Glomerular visceral epithelial cell (primary cell): Measurements from ENCODE around the gene FANK1.
"Not testable (repeated sequence)": the region's sequence is repeated elsewhere in the genome, so short reads cannot be mapped to it uniquely, and the experiment has no call there.

Experiments
- DNase-seq: peaks from one replicate; pipeline ENCODE4 v3.0.0-alpha.2; 2016; ENCODE audit errors: extremely low spot score

FANK1 gene

GRCh38 chr10:125928928-125929585, 32.7 kb downstream of the FANK1 start:
- no peak for DNase-seq

DNA sequence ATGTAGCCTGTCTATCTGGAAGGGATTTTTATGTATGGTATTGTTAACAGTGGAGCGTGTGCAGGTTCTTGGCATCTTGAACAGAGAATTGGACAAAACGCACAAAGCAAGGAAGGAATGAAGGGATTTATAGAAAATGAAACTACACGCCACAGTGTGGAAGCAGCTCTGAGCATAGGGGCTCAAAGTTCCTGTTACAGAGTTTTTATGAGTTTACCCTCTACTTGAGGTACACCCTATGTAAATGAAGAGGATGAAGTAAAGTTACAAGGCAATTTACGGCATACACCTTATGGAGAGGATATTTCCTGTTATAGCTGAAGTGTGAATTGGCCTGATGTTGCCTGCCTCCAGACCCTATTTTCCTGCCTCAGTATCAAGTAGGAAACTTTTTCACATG, 33.3 kb downstream of the FANK1 start:
- DNase-seq, result no peak

GRCh38 chr10:125933693-125934092, 37.3 kb downstream of the FANK1 start:
- no peak for DNase-seq

DNA sequence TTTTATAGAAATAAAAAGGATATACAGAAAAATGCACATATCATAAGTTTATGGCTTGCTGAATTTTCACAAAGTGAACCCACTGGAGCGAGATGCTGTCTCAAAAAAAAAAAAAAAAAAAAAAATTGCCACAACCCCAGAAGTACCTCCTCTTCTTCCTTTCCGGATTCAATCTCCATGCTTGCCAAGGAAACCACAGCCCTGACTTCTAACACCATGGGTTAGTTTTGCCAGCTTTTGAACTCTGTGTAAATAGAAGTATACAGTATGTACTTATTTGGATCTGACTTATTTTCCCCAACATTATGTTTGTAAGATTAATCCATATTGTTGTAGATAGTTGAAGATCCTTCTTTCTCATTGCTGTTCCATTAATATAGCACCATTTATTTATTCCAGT, 40.0 kb downstream of the FANK1 start:
- DNase-seq, result no peak

- DNase-seq, result no peak
These were observed 44.2 kb downstream of the FANK1 start for GRCh38 chr10:125940515-125940914.

GRCh38 chr10:125951290-125951689, 54.9 kb downstream of the FANK1 start:
- DNase-seq, result no peak

DNA sequence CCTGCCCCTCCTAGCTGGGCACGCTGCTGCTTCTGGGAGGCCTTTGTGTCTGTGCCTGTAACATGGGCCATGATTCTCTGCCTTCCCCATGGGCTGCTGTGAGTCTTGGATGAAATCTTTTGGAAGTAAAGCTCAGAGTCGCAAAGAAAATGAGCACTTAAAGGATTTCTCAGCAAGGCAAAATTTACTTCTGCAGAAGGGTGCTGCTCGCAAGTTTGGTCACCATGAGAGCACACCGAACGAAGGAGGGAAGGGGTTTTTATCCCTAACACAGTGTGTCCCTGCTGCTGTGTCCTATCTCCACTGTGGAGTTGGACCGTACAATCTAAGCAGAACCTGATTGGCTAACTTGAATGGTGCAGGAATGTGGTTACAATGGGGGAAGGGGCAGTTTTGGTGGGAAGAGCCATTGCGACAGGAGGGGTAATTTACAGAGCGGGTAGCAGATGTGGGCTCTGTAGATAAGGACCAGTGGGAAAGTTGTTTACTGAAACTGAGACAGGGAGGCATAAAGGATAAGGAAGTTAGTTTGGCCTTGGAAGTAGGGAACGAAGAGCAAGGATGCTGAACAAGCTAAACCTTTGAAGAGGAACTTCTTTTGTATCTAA, 57.5 kb downstream of the FANK1 start:
- no peak for DNase-seq

DNA sequence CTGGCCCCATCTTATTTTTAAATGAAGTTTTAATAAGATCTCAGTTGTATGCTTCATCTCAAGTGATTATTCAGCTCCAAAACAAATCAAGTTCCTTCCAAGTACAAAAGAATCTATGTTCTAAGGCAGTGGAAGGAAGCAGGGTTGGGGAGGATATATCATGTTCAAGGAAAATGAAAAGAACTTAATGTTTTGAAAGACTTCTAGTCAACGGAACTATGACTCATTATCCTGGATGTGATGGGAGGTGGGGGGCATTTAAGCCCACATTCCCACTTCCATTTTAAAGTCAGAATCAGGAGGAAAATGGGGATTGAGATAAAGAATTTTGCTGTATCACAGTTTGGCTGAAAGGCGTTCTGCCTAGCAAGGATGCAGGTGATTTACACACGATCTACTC, 59.4 kb downstream of the FANK1 start:
- DNase-seq, result no peak

DNA sequence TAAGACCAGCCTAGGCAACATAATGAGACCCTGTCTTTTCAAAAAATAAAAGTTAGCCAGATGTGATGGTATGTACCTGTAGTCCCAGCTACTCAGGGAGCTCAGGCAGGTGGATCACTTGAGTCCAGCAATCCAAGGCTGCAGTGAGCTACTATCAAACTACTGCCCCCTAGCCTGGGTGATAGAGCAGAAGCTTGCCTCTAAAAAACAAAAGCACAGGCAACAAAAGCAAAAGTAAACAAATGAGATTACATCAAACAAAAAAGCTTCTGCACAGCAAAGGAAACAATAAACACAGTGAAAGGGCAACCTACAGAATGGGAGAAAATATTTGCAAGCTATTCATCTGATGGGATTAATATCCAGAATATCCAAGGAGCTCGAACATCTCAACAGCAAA, 65.4 kb downstream of the FANK1 start:
- no peak for DNase-seq

DNA sequence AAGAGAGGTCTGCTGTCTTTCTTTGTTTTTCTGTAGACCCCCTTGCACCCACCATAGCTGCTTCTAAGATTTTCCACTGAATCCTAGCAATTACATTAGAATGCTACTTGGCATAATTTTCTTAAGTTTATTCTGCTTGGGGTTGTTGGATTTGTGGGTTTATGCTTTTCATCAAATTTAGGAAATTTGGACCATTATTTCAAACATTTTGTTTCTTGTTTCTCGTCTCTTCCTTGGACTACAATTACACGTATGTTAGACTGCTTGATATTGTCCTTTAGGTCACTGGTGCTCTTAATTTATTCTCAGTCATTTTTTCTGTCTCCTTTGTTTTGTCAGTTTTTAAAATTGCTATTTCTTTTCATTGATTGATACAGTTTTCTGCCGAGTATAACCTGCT, 65.8 kb downstream of the FANK1 start:
- DNase-seq, result no peak

- DNase-seq, result no peak
These were observed 68.2 kb downstream of the FANK1 start for GRCh38 chr10:125964558-125964957.

GRCh38 chr10:125967533-125967932, 71.2 kb downstream of the FANK1 start:
- no peak for DNase-seq

DNA sequence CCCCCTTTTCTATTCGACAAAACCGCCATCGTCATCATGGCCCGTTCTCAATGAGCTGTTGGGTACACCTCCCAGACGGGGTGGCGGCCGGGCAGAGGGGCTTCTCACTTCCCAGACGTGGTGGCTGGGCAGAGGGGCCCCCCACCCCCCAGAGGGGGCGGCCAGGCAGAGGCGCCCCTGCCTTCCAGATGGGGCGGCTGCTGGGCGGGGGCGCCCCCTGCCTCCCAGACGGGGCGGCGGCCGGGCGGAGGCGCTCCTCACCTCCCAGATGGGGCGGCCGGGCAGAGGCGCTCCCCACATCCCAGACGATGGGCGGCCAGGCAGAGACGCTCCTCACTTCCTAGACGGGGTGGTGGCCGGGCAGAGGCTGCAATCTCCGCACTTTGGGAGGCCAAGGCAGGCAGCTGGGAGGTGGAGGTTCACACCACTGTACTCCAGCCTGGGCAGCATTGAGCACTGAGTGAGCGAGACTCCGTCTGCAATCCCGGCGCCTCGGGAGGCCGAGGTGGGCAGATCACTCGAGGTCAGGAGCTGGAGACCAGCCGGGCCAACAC, 73.8 kb downstream of the FANK1 start:
- DNase-seq, result not testable (repeated sequence)

- DNase-seq, result no peak
These were observed 80.7 kb downstream of the FANK1 start for GRCh38 chr10:125976960-125977605.

GRCh38 chr10:125979976-125980375, 83.6 kb downstream of the FANK1 start:
- DNase-seq, result no peak

DNA sequence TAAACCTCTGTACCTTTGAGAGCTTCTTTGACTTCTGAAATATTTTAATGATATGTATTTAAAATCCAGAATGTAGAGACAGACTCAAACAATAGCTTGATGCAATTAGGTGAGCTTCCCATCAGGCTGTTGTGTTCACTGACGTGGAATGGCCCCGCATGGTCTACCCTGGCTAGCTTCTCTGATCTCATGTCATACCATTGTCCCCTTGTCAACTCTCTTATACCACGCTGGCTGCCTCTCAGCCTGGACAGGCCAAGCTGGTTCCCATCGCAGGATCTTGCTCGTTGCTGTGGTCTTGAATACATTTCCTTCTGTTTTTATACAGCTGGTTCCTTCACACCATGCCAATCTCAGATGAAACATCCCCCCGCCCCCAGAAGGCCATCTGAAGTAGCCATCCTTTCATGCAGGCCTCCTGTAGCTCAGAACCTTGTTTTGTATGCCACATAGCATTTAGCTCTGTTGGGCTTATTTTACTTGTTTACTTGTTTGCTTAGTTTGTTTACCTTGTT, 84.2 kb downstream of the FANK1 start:
- DNase-seq, result no peak

DNA sequence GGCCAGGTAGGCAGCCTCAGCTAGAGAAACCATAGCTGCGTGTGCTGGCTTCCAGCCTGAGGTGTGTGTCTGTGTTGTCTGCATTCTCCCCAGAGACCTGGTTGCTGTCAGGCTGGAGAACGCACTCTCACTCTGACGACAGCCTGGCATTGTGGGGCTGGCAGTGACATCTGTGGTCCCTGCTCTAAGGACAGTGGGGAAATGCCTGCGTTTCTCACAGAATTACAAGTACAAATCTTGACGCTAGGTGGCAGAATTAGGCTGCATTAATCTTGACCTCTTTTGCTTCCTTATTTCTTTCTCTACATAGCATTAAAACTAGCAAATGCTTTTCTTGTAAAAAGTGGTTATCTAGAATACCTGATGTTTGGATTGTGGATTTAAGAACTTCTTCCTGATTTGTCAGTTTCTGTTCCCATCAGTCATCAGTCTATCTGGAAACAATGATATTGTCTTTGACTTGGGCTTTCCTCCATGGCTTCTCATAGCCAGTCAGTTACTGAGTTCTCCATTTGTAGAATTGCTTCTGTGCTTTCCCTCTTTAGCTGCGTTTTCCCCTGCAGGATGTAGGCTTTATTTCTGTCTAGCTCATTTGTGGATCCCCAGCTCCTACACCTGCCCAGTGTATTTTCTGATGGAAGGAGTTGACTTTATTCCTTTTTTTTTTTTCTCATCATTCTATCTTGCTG, 86.0 kb downstream of the FANK1 start:
- peak; percentile 79 for DNase-seq

DNA sequence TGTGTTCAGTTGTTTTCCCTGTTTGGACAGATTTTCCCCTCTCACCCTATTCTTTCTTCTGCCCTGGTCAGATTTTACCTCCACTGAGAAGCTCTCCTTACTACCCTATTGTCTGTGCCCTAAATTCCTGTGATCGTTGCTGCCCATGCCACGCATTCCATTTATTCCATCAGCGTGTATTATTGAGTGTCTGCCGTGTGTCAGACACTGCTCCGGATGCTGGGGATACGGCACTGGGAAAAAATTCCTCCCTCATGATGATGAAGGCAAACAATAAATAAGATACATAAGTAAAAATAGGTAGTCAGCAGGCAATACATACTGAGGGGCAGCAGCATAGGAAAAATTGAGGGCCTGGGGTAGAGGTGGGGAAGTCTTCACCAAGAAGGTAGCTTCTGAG, 86.8 kb downstream of the FANK1 start:
- peak; percentile 66 for DNase-seq

DNA sequence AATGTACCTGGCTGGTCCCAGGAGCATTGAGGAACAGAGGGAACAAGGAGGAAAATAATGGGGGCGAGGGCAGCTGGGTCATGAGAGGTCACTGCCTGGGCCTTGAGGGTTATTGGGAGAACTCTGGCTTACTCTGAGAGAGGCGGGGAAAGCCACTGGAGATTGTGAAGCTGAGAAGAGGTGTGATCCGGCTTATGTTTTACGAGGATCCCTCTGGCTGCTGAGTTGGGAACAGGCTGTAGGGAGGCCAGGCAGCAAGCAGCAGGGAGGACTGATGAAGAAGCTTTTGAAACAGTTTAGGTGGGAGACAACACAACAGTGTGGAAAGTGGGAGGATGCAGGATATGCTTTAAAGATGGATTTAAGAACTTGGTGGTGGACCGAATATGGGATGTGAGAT, 87.3 kb downstream of the FANK1 start:
- no peak for DNase-seq

- no peak for DNase-seq
These were observed 88.0 kb downstream of the FANK1 start for GRCh38 chr10:125984346-125984745.

DNA sequence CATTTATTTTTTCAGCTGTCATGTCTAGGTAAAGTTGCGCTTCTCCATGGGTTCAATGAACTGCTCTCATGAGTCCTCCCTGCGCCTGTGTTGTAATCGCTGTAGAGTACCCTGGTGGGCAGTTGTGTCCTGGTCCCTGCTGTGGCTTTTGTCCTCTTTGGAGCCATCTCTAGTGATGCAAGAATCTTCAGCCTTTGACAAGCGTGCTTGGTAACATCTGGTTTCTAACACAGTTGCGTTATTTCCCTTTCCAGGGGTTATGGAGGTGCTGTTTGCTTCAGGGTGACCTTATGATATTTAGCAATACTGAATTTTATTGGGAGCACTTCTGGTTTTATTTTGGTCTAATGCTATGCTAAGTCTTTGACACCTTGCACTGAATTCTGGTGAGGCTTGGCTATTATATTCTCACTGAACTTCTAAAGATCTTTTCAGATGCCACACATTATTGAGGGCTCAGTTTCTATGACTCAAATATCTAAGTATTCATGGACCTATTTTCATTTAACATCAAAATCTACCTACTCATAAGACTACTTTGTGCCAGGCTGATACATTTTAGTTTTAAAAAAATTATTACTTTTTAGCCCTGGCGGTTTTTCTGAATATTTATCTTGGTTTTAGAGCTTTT, 88.6 kb downstream of the FANK1 start:
- no peak for DNase-seq
